Gastrocnemius medialis (tissue), 4 donors: ENCODE measurements around the gene PTEN. TPM values are rescaled to one million over a fixed set of nuclear protein-coding genes. Genes with fewer than 3 reads are reported as not detected.

ENCODE experiments used
- ATAC-seq, 2 donors: fragments of 150-250 bp; one replicate each; pipeline ENCODE4 v1.9.1; 2016
- DNase-seq, 2 donors: peaks; one replicate each; pipeline ENCODE4 v3.0.0-alpha.2; 2019
- H3K27ac ChIP-seq, 4 donors: fragments of 200-600 bp; sonication (generic); 1 replicate in 1 of 4; 2 replicates in 3 of 4; pipeline ENCODE4 v1.5.1; 2016 to 2018; ENCODE audit warnings: mild to moderate bottlenecking in 2 of 4, moderate library complexity in 1 of 4
- H3K27me3 ChIP-seq, 3 donors: fragments of 200-600 bp; sonication (generic) in 2 of 3; 1 replicate in 1 of 3; 2 replicates in 2 of 3; pipeline versions ENCODE4 v1.5.1 to v1.6.0; 2016 to 2019; ENCODE audit warnings: mild to moderate bottlenecking in 1 of 3, moderate library complexity in 1 of 3
- H3K36me3 ChIP-seq, 2 donors: fragments of 200-600 bp; sonication (generic) in 1 of 2; one replicate each; pipeline ENCODE4 v1.5.1; 2017 to 2018
- H3K4me1 ChIP-seq, 2 donors: fragments of 200-600 bp; sonication (generic) in 1 of 2; one replicate each; pipeline ENCODE4 v1.5.1; 2016 to 2017; ENCODE audit warnings: mild to moderate bottlenecking in 2 of 2
- H3K4me3 ChIP-seq, 4 donors: fragments of 200-600 bp; sonication (generic) in 3 of 4; 1 replicate in 1 of 4; 2 replicates in 3 of 4; pipeline ENCODE4 v1.5.1; 2016 to 2019; ENCODE audit warnings: mild to moderate bottlenecking in 2 of 4
- H3K9me3 ChIP-seq, 3 donors: fragments of 200-600 bp; sonication (generic) in 2 of 3; 1 replicate in 1 of 3; 2 replicates in 2 of 3; pipeline ENCODE4 v1.5.1; 2016 to 2019
- CTCF ChIP-seq, 5 experiments: fragments of 450-650 bp in 3 of 5; fragments of 200-600 bp in 2 of 5; sonication (generic) in 2 of 5; IDR thresholded peaks in 4 of 5; conservative IDR thresholded peaks in 1 of 5; 1 replicate in 4 of 5; 2 replicates in 1 of 5; pipeline ENCODE4 v1.5.1; 2016 to 2019; ENCODE audit warnings: antibody characterized with exemption in 5 of 5, mild to moderate bottlenecking in 3 of 5, moderate library complexity in 3 of 5
- POLR2A ChIP-seq, 2 donors: fragments of 450-650 bp; IDR thresholded peaks; one replicate each; pipeline ENCODE4 v1.6.1; 2017; ENCODE audit warnings: antibody characterized with exemption in 2 of 2, mild to moderate bottlenecking in 2 of 2, moderate library complexity in 2 of 2
- in situ Hi-C, 4 donors: fragments of 200-750 bp; cut with MboI; loops; one replicate each; pipeline versions ENCODE4 v1.15.0 to v1.8.0; 2017; ENCODE audit warnings: low sequenced_read_pairs in 4 of 4
- intact Hi-C: fragments of 100-400 bp; cut with DNase I; formaldehyde crosslinking; loops from one replicate; pipeline ENCODE4 v1.15.1; 2023; ENCODE audit warnings: low total_unique reads
- total RNA-seq, 4 donors: library from RNA; depleted of rRNA; stranded (reverse); fragments of >200 nt; gene quantifications; one replicate each; pipeline versions ENCODE4 v1.1.0 to v1.2.3, GENCODE V29; 2016

Gene PTEN
- total RNA-seq, 4 donors from 2014 or later, result 32.2 to 54.5 (median 41.5) TPM

- intact Hi-C loops, result no loop called here
- no peak overlapping the region for H3K4me3 ChIP-seq
- DNase-seq (no peak), ATAC-seq (no peak)
- peaks cover 59 to 72% of the 10 kb centered on the region in 2 donors for H3K4me1 ChIP-seq
- no peaks in the 10 kb centered on the region for H3K27me3 ChIP-seq
- H3K36me3 ChIP-seq, result no peaks in the 10 kb centered on the region
- H3K27ac ChIP-seq, result no peak overlapping the region
- TF ChIP-seq POLR2A (IDR thresholded peaks at IDR 0.05) (no peak), CTCF (IDR thresholded peaks at IDR 0.05 in 4 of 5, conservative IDR thresholded peaks at IDR 0.05 in 1 of 5) (no peak)
- no peaks in the 10 kb centered on the region for H3K9me3 ChIP-seq
- in situ Hi-C loops, result no loop called here
These were observed 62.1 kb downstream of the PTEN start for GRCh38 chr10:87925570-87925969.

DNA sequence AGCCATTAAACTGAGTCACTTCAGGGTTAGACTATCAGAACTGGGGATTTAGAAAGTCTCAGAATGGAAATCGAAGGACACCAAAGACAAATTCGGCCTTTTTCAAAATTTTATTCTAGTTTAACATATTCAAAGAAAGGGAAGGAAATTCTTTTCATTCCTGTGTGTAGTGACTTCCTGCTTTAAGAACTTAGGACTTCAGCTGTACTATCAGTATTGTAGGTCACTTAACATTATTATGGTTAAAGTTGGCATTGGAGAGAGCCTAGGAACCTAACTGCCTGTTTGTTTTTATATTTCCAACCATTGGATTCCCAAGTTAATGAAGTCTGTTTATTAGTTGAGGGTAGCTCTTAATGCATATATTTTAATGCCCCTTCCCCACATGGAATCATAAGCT lies 63.7 kb downstream of the PTEN start:
- no peak for ATAC-seq
- no peak overlapping the region for H3K4me3 ChIP-seq
- intact Hi-C loops, result no loop called here
- TF ChIP-seq POLR2A (IDR thresholded peaks at IDR 0.05) (no peak), CTCF (IDR thresholded peaks at IDR 0.05 in 4 of 5, conservative IDR thresholded peaks at IDR 0.05 in 1 of 5) (no peak)
- no peaks in the 10 kb centered on the region for H3K9me3 ChIP-seq
- in situ Hi-C loops, result no loop called here
- H3K27me3 ChIP-seq, result no peaks in the 10 kb centered on the region
- peak overlapping the region in 1 of 4 donors; percentile 2 for H3K27ac ChIP-seq
- H3K4me1 ChIP-seq, result peaks cover 67 to 83% of the 10 kb centered on the region in 2 donors
- DNase-seq, result no peak
- no peaks in the 10 kb centered on the region for H3K36me3 ChIP-seq

- Histone ChIP-seq H3K36me3 (no peaks in the 10 kb centered on the region), H3K27ac (no peak overlapping the region), H3K4me3 (no peak overlapping the region), H3K4me1 (peaks cover 63 to 81% of the 10 kb centered on the region in 2 donors), H3K9me3 (no peaks in the 10 kb centered on the region), H3K27me3 (no peaks in the 10 kb centered on the region)
- in situ Hi-C loops, result no loop called here
- ATAC-seq, result no peak
- intact Hi-C loops, result no loop called here
- DNase-seq, result no peak
- TF ChIP-seq POLR2A (IDR thresholded peaks at IDR 0.05) (no peak), CTCF (IDR thresholded peaks at IDR 0.05 in 4 of 5, conservative IDR thresholded peaks at IDR 0.05 in 1 of 5) (no peak)
These were observed 65.6 kb downstream of the PTEN start for GRCh38 chr10:87928996-87929395.

- no peak for DNase-seq
- TF ChIP-seq POLR2A (IDR thresholded peaks at IDR 0.05) (no peak), CTCF (IDR thresholded peaks at IDR 0.05 in 4 of 5, conservative IDR thresholded peaks at IDR 0.05 in 1 of 5) (no peak)
- Histone ChIP-seq H3K27me3 (no peaks in the 10 kb centered on the region), H3K27ac (no peak overlapping the region), H3K9me3 (no peaks in the 10 kb centered on the region), H3K4me3 (no peak overlapping the region), H3K4me1 (peaks cover 54 to 70% of the 10 kb centered on the region in 2 donors), H3K36me3 (peaks cover 0 to 7% of the 10 kb centered on the region in 2 donors)
- intact Hi-C loops, result no loop called here
- no peak for ATAC-seq
- in situ Hi-C loops, result no loop called here
These were observed 66.7 kb downstream of the PTEN start for GRCh38 chr10:87930141-87930540.
